ENCODE results near the gene SCN5A. TPM values are rescaled to one million over a fixed set of nuclear protein-coding genes. Genes with fewer than 3 reads are reported as not detected.

Gene SCN5A
- total and polyA plus RNA-seq, 2 donors (not counting 1 experiment from before 2014, with no cell fraction given) = 0.20 to 0.37 TPM

- H4K20me1 ChIP-seq (ENCODE audit: control insufficient read depth, insufficient read depth, low read length, poor library complexity, severe bottlenecking) = no peaks in the 10 kb centered on the region
- Mint-ChIP-seq H3K27me3 (peaks cover 17% of the 10 kb centered on the region), H3K4me1 (no peaks in the 10 kb centered on the region), H3K4me3 (no peak overlapping the region), H3K9me3 (ENCODE audit: insufficient read depth) (peaks cover 3% of the 10 kb centered on the region), H3K27ac (no peak overlapping the region)
- H3K36me3 ChIP-seq (replicated peaks in 1 of 2; ENCODE audit: control extremely low read depth in 1 of 2, control insufficient read depth in 1 of 2, extremely low read depth in 1 of 2, insufficient read depth in 2 of 2, low read length in 1 of 2) = no peaks in the 10 kb centered on the region
- H3K4me3 ChIP-seq (ENCODE audit: control extremely low read depth in 1 of 5, extremely low read depth in 1 of 5, insufficient read depth in 1 of 5, low read depth in 2 of 5, low read length in 4 of 5) = no peak overlapping the region
- CTCF ChIA-PET = no interaction called here
- DNase-seq (no peak), ATAC-seq (ENCODE audit: low read depth) (no peak)
- intact Hi-C loops (cut with micrococcal nuclease) = no loop called here
- peaks cover 0 to 7% (median 0%) of the 10 kb centered on the region in 4 experiments for H3K27me3 ChIP-seq (replicated peaks in 1 of 4; ENCODE audit: control extremely low read depth in 1 of 4, control insufficient read depth in 3 of 4, insufficient read depth in 4 of 4, low read length in 3 of 4)
- 93% methylated on average over 3 of the region's 3 CpGs for WGBS (ENCODE audit: insufficient coverage)
- no peak overlapping the region for H3K9ac ChIP-seq (ENCODE audit: low read length)
- TF ChIP-seq CTCF (IDR thresholded peaks at IDR 0.05) = no peak
- TF ChIP-seq EZH2 (IDR thresholded peaks at IDR 0.05; ENCODE audit: borderline replicate concordance, insufficient read depth, low read depth, low read length, poor library complexity, severe bottlenecking) = no peak
- POLR2A ChIA-PET = no interaction called here
- H3K79me2 ChIP-seq (ENCODE audit: control insufficient read depth, insufficient read depth, low read length) = no peaks in the 10 kb centered on the region
- H3K4me1 ChIP-seq (ENCODE audit: control insufficient read depth in 2 of 2, insufficient read depth in 2 of 2, low read length in 2 of 2) = no peaks in the 10 kb centered on the region
- H3K4me2 ChIP-seq (replicated peaks; ENCODE audit: low read depth, low read length, poor library complexity, severe bottlenecking) = no peak overlapping the region
- peaks cover 0 to 6% (median 0%) of the 10 kb centered on the region in 3 donors for H3K9me3 ChIP-seq (ENCODE audit: control extremely low read depth in 1 of 3, control insufficient read depth in 2 of 3, insufficient read depth in 1 of 3, low read length in 2 of 3)
- H3K27ac ChIP-seq (ENCODE audit: low read length in 2 of 2) = no peak overlapping the region
- H2AFZ ChIP-seq (ENCODE audit: insufficient read depth, low read depth, low read length, poor library complexity, severe bottlenecking) = no peak overlapping the region
Observed at GRCh38 chr3:38601956-38602550, 47.4 kb downstream of the SCN5A start.

GRCh38 chr3:38600551-38600950 is 48.9 kb downstream of the SCN5A start:
- DNase-seq (no peak), ATAC-seq (ENCODE audit: low read depth) (no peak)
- Histone ChIP-seq H3K27me3 (replicated peaks in 1 of 4; ENCODE audit: control extremely low read depth in 1 of 4, control insufficient read depth in 3 of 4, insufficient read depth in 4 of 4, low read length in 3 of 4) (peaks cover 0 to 7% (median 0%) of the 10 kb centered on the region in 4 experiments), H3K4me2 (replicated peaks; ENCODE audit: low read depth, low read length, poor library complexity, severe bottlenecking) (no peak overlapping the region), H3K36me3 (replicated peaks in 1 of 2; ENCODE audit: control extremely low read depth in 1 of 2, control insufficient read depth in 1 of 2, extremely low read depth in 1 of 2, insufficient read depth in 2 of 2, low read length in 1 of 2) (no peaks in the 10 kb centered on the region), H3K9ac (ENCODE audit: low read length) (no peak overlapping the region), H3K9me3 (ENCODE audit: control extremely low read depth in 1 of 3, control insufficient read depth in 2 of 3, insufficient read depth in 1 of 3, low read length in 2 of 3) (peaks cover 0 to 6% (median 0%) of the 10 kb centered on the region in 3 donors), H2AFZ (ENCODE audit: insufficient read depth, low read depth, low read length, poor library complexity, severe bottlenecking) (no peak overlapping the region), H3K4me1 (ENCODE audit: control insufficient read depth in 2 of 2, insufficient read depth in 2 of 2, low read length in 2 of 2) (no peaks in the 10 kb centered on the region), H3K4me3 (ENCODE audit: control extremely low read depth in 1 of 5, extremely low read depth in 1 of 5, insufficient read depth in 1 of 5, low read depth in 2 of 5, low read length in 4 of 5) (no peak overlapping the region), H3K79me2 (ENCODE audit: control insufficient read depth, insufficient read depth, low read length) (no peaks in the 10 kb centered on the region), H4K20me1 (ENCODE audit: control insufficient read depth, insufficient read depth, low read length, poor library complexity, severe bottlenecking) (no peaks in the 10 kb centered on the region), H3K27ac (ENCODE audit: low read length in 2 of 2) (no peak overlapping the region)
- Mint-ChIP-seq H3K27ac (no peak overlapping the region), H3K27me3 (peaks cover 20% of the 10 kb centered on the region), H3K4me3 (no peak overlapping the region), H3K9me3 (ENCODE audit: insufficient read depth) (peaks cover 3% of the 10 kb centered on the region), H3K4me1 (no peaks in the 10 kb centered on the region)
- ChIA-PET POLR2A (no interaction called here), CTCF (no interaction called here)
- TF ChIP-seq EZH2 (IDR thresholded peaks at IDR 0.05; ENCODE audit: borderline replicate concordance, insufficient read depth, low read depth, low read length, poor library complexity, severe bottlenecking) (no peak), CTCF (IDR thresholded peaks at IDR 0.05) (no peak)
- no CpG with 5 or more reads among the region's 1 CpG for WGBS (ENCODE audit: insufficient coverage)
- intact Hi-C loops (cut with micrococcal nuclease) = no loop called here
